Spleen (tissue), 7 donors: ENCODE measurements around the gene ZNF525.

Experiments used
- CTCF ChIP-seq, 11 experiments: fragments of 200-600 bp in 7 of 11; fragments of 450-650 bp in 4 of 11; sonication (generic) in 4 of 11; IDR thresholded peaks in 8 of 11; conservative IDR thresholded peaks in 3 of 11; 1 replicate in 7 of 11; 2 replicates in 4 of 11; pipeline versions ENCODE4 v1.4.0 to v1.8.0; 2016 to 2021; ENCODE audit warnings: antibody characterized with exemption in 11 of 11, inconsistent platforms in 4 of 11, mild to moderate bottlenecking in 1 of 11
- POLR2A ChIP-seq, 3 donors: fragments of 450-650 bp; IDR thresholded peaks; one replicate each; pipeline ENCODE4 v1.5.1; 2017; ENCODE audit warnings: antibody characterized with exemption in 3 of 3, mild to moderate bottlenecking in 1 of 3
- donor health status: DM: no; HTN: no; CAD: no; lungs with moderate emphysema.
- donor health status: DM: no; HTN: no; CAD: no.
- donor health status: DM: no; HTN: no; CAD: no.

DNA sequence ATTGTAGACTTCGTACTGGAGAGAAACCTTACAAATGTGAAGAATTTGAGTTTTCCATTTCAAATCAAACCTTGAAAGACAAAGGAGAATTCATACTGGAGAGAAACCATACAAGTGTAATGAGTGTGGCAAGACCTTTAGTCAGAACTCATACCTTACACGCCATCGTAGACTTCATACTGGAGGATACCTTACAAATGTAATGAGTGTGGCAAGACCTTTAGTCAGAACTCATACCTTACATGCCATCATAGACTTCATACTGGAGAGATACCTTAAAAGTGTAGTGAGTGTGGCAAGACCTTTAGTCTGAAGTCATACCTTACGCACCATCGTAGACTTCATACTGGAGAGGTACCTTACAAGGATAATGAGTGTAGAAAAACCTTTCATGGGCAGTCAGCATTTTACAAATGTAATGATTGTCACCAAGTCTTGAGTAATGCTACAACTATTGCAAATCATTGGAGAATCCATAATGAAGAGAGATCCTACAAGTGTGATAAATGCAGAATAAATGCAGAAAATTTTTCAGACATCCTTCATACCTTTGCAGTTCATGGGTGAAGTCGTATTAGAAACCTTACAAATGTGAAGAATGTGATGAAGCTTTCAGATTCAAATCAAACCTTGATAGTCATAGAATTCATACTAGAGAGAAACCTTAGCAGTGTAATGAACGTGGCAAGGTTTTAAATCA is 44.1 kb downstream of the ZNF525 start:
- TF ChIP-seq CTCF (IDR thresholded peaks at IDR 0.05 in 8 of 11, conservative IDR thresholded peaks at IDR 0.05 in 3 of 11), result no peak
- no peak for TF ChIP-seq POLR2A (IDR thresholded peaks at IDR 0.05)
